ENCODE data around the gene GORAB. TPM values are rescaled to one million over a fixed set of nuclear protein-coding genes. Genes with fewer than 3 reads are reported as not detected.
A peak's percentile ranks its signal among the peaks of the same experiment; 100 is the strongest.

Gene GORAB, protein sequence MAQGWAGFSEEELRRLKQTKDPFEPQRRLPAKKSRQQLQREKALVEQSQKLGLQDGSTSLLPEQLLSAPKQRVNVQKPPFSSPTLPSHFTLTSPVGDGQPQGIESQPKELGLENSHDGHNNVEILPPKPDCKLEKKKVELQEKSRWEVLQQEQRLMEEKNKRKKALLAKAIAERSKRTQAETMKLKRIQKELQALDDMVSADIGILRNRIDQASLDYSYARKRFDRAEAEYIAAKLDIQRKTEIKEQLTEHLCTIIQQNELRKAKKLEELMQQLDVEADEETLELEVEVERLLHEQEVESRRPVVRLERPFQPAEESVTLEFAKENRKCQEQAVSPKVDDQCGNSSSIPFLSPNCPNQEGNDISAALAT
- total RNA-seq (10 to 100 TPM in 5 of 7 donors, 1 to 10 TPM in 2; 9.1 to 24.0 (median 12.0) TPM), polyA plus RNA-seq (10 to 100 TPM in 1 of 2 donors, 1 to 10 TPM in 1; 9.7 to 12.2 TPM)
- long read RNA-seq, donor 1, transcript GORAB-202 (5 exons, 2,189 nt), result major isoform, 22 of 49 reads
- long read RNA-seq, donor 1, partial matches to known transcripts, result 4 of 49 reads
- long read RNA-seq, donor 1, other reads (novel, unspliced or antisense), result 22 of 49 reads
- long read RNA-seq, donor 2, partial matches to known transcripts, result 0 of 3 reads
- long read RNA-seq, donor 2, other reads (novel, unspliced or antisense), result 0 of 3 reads
- long read RNA-seq, donor 3, partial matches to known transcripts, result 0 of 12 reads
- long read RNA-seq, donor 3, other reads (novel, unspliced or antisense), result 9 of 12 reads

DNA sequence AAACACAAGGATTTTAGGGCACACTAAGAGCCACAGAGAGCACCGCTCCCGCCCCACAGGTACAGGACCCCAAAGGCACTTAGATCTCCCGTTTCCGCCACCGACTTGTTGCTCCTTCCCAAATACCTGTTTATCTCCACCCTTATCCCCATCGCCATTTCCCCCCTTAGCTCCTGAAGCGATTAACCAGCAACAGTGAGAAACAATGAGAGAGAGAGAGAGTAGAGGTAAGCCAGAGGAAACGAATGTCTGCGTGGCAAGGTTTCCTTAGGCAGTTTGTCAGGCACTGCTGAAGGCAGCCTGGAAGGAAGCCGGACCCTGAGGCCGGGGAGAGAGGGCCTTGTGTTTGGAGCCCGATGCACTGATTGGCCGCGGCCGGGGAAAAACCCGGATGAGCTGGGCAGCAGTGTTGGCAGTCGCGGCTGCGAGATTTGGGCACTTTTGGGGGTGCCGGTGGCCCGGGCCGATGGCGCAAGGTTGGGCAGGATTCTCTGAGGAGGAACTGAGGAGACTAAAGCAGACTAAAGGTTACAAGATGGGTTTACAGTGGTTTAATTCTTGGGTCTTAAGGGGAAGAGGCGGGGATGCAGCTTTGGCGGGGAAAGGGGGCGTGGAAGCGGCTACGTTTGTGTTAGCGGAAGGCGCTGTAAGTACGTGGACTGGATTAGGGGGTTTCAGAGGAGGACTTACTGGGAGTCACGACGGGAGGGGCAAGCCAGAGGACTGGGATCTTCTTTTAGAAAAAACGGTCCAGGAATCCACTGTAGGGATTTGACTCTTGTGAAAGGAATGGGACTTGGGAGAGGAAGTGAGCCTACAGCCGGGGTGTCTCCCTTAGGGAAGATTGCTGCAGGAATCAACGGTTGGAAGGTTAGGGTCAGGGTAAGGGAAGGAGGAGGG lies at the start of gene GORAB:
Gene GORAB, plus strand, starts transcription at position 409 of the 900 bp plus-strand sequence. Its CDS starts 58 bp downstream, at position 467.
- WGBS, 3 donors, result 0 to 1% (median 0%) methylated on average over 36 of the region's 36 CpGs
- TF ChIP-seq POLR2A (IDR thresholded peaks at IDR 0.05), result peak; percentile 43
- TF ChIP-seq, protein P1, sequence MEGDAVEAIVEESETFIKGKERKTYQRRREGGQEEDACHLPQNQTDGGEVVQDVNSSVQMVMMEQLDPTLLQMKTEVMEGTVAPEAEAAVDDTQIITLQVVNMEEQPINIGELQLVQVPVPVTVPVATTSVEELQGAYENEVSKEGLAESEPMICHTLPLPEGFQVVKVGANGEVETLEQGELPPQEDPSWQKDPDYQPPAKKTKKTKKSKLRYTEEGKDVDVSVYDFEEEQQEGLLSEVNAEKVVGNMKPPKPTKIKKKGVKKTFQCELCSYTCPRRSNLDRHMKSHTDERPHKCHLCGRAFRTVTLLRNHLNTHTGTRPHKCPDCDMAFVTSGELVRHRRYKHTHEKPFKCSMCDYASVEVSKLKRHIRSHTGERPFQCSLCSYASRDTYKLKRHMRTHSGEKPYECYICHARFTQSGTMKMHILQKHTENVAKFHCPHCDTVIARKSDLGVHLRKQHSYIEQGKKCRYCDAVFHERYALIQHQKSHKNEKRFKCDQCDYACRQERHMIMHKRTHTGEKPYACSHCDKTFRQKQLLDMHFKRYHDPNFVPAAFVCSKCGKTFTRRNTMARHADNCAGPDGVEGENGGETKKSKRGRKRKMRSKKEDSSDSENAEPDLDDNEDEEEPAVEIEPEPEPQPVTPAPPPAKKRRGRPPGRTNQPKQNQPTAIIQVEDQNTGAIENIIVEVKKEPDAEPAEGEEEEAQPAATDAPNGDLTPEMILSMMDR (IDR thresholded peaks at IDR 0.05), result no peak
- TF ChIP-seq EP300 (IDR thresholded peaks at IDR 0.05), result no peak
- no peaks in the 10 kb centered on the region for H3K9me3 ChIP-seq
- H3K27me3 ChIP-seq, result no peaks in the 10 kb centered on the region
- H3K4me3 ChIP-seq, result peak within 1 kb of the TSS; percentile 67
- peak within 1 kb of the TSS; percentile 84 to 94 for H3K27ac ChIP-seq
- peak; percentile 88 to 91 (median 90) for DNase-seq
- H3K4me1 ChIP-seq (ENCODE audit: insufficient read depth), result peaks cover 5% of the 10 kb centered on the region
- H3K36me3 ChIP-seq, result no peaks in the 10 kb centered on the region
- intact Hi-C loops (cut with DNase I), result loop anchor here in 1 of 4 donors (5.0 kb wide), 1 partner anchor 130 kb away; the partner anchor contains the start of gene PRRX1

DNA sequence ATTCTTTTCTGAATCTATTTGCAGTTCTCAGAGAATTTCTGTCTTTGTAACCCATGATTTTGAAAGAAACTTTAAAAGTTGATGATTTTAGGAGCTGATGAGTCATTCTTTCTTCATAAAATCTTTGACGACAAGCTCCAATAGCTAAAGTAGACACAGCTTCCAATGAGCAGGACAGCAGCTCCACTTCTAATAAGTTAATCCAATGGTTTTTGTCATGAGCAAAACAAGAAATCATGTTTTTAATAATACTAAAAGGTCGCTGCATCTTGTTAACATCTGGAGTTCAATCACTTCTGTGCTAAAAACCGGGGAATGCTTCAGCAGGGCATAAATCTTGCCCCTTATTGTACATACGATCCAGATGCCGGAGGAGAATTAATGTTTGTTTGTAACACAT lies 48.9 kb upstream of the GORAB start:
- H3K27ac ChIP-seq, result no peak overlapping the region
- WGBS, 3 donors, result 21 to 28% (median 27%) methylated on average over 5 of the region's 5 CpGs
- intact Hi-C loops (cut with DNase I), result no loop called here

DNA sequence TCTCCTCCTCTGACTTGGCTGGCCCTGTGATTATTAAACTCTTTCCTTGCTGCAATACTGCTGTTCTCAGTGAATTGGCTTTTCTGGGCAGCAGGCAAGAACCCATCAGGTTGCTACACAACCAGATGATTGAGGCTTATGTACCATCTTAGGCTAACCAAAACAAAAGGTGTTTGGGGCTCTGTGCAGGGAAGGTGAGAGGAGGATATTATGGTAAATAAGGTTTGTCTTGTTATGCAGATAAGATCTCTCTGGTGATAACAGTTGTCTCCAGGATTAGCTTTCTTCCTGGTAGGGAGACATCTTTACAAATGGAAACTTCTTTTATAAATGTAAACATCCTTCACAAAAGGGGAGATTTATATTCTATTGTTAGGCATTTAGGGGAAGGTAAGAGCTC lies 44.5 kb upstream of the GORAB start:
- Histone ChIP-seq H3K27me3 (no peaks in the 10 kb centered on the region), H3K27ac (no peak overlapping the region), H3K9me3 (no peaks in the 10 kb centered on the region), H3K4me3 (no peak overlapping the region), H3K36me3 (no peaks in the 10 kb centered on the region), H3K4me1 (ENCODE audit: insufficient read depth) (no peaks in the 10 kb centered on the region)
- intact Hi-C loops (cut with DNase I), result no loop called here
- TF ChIP-seq, protein P1 (IDR thresholded peaks at IDR 0.05), result no peak
- TF ChIP-seq EP300 (IDR thresholded peaks at IDR 0.05), result no peak
- no peak for TF ChIP-seq POLR2A (IDR thresholded peaks at IDR 0.05)
- no peak for DNase-seq

More for the DNA sequence above, 48.9 kb upstream of the GORAB start:
- Histone ChIP-seq H3K9me3 (no peaks in the 10 kb centered on the region), H3K4me1 (ENCODE audit: insufficient read depth) (no peaks in the 10 kb centered on the region), H3K4me3 (no peak overlapping the region), H3K36me3 (no peaks in the 10 kb centered on the region), H3K27me3 (no peaks in the 10 kb centered on the region)
- no peak for DNase-seq
- TF ChIP-seq POLR2A (IDR thresholded peaks at IDR 0.05) (no peak), EP300 (IDR thresholded peaks at IDR 0.05) (no peak)
- TF ChIP-seq, protein P1 (IDR thresholded peaks at IDR 0.05), result no peak

DNA sequence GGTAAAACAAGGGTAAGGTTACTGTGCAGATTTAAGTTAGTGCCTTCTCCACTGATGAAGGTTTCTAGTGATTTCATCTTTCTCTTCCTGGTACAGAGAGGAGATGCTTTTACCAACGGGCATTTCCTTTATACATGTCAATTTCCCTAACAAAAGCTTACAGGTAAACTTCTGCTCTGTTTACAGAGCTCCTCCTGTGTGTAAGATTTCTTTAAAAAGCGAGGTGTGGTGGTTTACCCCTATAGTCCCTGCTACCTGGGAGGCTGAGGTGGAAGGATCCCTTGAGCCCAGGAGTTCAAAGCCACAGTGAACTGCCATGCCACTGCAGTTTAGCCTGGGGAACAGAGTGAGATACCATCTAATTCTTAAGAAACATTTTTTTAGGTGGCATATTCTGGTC lies 40.7 kb upstream of the GORAB start:
- H3K27me3 ChIP-seq, result peaks cover 2% of the 10 kb centered on the region
- no peak for DNase-seq

More for the DNA sequence above, 40.7 kb upstream of the GORAB start:
- no peaks in the 10 kb centered on the region for H3K9me3 ChIP-seq
- H3K4me3 ChIP-seq, result no peak overlapping the region
- intact Hi-C loops (cut with DNase I), result no loop called here
- WGBS, 3 donors, result 77 to 78% (median 77%) methylated on average over 2 of the region's 2 CpGs
- H3K4me1 ChIP-seq (ENCODE audit: insufficient read depth), result no peaks in the 10 kb centered on the region
- no peaks in the 10 kb centered on the region for H3K36me3 ChIP-seq
- no peak for TF ChIP-seq EP300 (IDR thresholded peaks at IDR 0.05)
- no peak for TF ChIP-seq POLR2A (IDR thresholded peaks at IDR 0.05)
- TF ChIP-seq, protein P1 (IDR thresholded peaks at IDR 0.05), result no peak
- no peak overlapping the region for H3K27ac ChIP-seq
